NCI-H345 treated with DMSO at 0.1 percent for 48 hours (cell line): ENCODE measurements around the gene ME3.

Experiments
- DNase-seq: peaks from one replicate; lab custom pipeline; 2025; ENCODE audit not compliant: unreplicated experiment; lab: John Stamatoyannopoulos, UW

Gene ME3

GRCh38 chr11:86497310-86497709, 175.1 kb downstream of the ME3 start:
- no peak for DNase-seq

GRCh38 chr11:86495351-86495750, 177.1 kb downstream of the ME3 start:
- no peak for DNase-seq

- DNase-seq = no peak
These were observed 179.9 kb downstream of the ME3 start for GRCh38 chr11:86492370-86493010.

DNA sequence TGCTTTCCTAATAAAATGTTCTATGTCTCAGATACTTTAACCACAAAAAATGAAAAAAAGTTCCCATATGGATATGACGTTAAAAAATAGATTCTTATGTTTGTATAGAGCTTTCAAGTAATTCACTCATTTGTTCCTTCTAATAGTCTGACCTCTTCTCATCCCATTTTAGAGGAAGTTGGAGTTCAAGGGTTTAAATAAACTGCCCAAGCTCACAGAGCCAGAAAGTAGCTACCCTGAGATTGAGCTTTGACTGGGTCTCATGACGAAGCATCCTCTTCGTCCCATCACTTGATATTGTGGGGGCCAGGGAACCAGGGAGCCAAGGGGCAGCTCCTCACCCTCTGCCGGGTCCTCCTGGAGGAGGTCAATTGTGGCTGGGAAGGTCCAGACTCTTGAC, 181.4 kb downstream of the ME3 start:
- DNase-seq = no peak

GRCh38 chr11:86490582-86490981, 181.8 kb downstream of the ME3 start:
- DNase-seq = no peak

GRCh38 chr11:86489442-86489841, 183.0 kb downstream of the ME3 start:
- no peak for DNase-seq

DNA sequence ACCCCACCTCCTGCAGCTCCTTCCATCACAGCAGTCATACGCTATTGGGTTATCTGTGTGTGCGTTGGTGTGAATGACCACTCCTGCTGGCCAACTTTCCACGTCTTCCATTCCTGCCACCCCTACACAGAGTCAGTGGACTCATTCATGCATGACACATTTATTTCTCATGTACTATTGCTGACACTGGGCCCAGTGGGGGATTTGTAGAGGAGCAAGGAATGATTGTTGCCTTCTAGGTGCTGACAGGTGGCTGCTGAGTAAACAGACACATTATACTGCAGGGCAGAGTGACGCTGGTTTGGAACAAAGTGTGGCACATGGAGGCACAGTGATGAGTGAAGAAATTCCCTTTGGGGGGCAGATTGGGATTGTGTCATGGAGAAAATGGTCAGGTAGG, 183.9 kb downstream of the ME3 start:
- DNase-seq = peak; percentile 73

DNA sequence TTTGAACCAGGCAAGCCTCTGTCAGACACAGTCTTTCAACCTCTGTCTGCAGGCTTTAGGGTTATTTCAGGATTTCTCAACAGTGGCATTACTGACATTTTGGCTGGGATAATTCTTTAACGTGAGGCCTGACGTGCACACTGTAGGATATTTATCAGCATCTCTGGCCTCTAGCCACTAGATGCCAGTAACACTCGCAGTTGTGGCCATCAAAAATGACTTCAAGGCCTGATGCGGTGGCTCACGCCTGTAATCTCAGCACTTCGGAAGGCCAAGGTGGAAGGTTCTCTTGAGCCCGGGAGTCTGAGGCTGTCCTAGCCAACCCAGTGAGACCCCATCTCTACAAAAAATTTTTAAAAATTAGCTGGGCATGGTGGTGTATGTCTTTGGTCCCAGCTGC, 184.7 kb downstream of the ME3 start:
- DNase-seq = no peak

DNA sequence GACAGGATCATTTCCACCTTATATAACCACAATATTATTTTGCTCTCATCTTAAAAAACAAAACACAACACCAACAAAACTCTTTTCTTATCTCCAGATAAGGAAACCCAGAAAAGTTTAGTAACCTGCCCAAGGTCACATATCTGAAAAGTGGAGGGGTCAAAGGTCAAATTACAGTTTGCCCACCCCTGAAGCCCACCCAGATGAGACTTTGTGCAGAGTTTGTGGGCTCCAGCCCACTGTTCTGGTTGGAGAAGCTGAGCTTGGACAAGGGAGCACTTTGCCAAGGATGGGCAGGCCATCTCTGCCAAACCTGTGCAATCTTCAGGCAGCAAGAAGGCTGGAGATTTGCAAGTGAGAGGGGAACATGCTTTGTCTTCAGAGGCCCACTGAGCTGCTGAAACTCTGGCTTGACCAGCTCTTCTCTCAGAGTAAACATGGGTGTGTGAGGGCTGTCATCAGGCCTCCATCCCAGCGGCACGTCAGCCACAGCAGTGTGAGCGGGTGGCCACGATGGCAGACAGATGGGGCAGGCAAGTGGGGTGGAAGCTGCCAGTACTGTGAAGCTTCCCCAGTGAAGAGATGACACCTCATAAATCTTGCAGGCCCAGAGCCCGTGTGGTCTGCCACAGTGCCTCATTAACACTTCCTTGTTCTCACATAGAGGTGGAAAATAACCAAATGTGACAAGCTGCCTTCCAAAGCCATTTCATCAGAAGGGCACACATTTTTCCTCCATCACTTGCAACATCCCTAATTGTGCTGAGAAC, 186.0 kb downstream of the ME3 start:
- no peak for DNase-seq

- DNase-seq = no peak
These were observed 187.6 kb downstream of the ME3 start for GRCh38 chr11:86484795-86485166.

- no peak for DNase-seq
These were observed 188.2 kb downstream of the ME3 start for GRCh38 chr11:86483940-86484794.

- no peak for DNase-seq
These were observed 188.8 kb downstream of the ME3 start for GRCh38 chr11:86483610-86483939.

- DNase-seq = no peak
These were observed 189.7 kb downstream of the ME3 start for GRCh38 chr11:86482692-86483091.

DNA sequence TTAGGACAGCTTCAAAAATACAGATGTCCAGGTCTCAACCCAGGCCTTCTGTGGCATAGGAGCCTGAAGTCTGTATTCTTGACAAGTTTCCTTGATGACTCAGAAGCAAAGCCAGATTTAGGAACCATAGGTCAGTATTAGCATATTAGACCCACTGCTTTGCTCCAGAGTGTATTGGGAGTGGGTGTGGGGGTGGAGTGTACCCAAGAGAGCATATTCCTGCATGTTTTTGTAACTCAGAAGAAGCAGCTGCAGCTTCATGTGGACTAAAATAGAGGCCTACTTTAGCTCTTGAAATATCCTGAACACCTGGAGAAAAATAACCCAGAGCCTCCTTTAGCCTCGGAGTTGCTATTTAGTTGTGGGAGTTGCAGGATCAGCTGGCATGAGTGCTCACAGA, 191.0 kb downstream of the ME3 start:
- no peak for DNase-seq

DNA sequence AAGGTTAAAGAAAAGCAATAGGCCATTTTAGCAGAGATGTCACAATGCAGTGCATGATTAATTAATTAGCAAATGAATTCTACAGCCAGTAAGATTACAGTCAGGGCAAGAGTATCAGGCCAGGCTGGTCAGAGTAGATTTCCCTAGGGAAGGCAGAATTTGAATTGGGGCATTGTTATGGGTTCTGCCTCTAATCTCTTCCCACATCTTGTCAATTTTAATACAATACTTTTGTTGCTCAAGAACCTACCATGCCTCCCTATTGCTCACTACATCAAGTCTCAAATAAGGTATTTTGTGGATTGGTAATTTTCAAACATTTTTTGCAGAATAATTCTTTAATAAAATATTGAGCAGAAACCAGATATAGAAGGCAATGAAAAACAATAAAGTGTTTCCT, 194.1 kb downstream of the ME3 start:
- DNase-seq = no peak

DNA sequence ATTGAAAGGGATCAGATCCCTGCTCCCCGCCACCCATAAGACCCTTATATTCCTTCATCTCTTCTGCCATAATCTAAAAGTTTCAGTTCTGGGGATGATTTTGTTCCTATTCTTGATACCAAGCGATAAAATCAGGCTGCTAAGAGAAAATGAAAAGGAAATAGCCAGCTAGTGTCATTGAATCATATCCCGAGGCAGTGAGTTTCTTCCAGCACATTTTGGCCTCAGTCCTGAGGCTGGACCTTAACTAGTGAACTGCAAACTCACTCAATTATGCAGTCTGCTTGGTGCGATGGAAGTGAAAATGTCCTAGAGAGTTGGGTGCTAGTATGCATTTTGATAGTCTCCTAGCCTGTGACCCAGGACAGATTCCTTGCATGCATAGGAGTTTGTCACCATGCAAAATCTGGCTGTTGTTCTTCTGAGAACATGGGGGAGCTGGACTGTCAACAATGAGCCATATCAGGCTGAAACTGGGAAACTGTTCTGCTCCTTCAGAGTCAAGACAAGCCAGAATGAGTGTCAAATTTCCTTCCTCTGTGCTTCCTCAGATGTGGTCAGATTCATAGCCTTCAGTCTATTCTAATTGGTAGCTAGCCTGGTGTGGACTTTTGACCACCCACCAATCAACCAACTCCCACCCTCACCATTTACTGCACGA, 194.8 kb downstream of the ME3 start:
- no peak for DNase-seq

- no peak for DNase-seq
These were observed 196.1 kb downstream of the ME3 start for GRCh38 chr11:86476109-86476861.

- no peak for DNase-seq
These were observed 197.4 kb downstream of the ME3 start for GRCh38 chr11:86475027-86475426.

- DNase-seq = no peak
These were observed 198.2 kb downstream of the ME3 start for GRCh38 chr11:86473991-86474833.
